ENCODE data around the gene GRIA3.

DNA sequence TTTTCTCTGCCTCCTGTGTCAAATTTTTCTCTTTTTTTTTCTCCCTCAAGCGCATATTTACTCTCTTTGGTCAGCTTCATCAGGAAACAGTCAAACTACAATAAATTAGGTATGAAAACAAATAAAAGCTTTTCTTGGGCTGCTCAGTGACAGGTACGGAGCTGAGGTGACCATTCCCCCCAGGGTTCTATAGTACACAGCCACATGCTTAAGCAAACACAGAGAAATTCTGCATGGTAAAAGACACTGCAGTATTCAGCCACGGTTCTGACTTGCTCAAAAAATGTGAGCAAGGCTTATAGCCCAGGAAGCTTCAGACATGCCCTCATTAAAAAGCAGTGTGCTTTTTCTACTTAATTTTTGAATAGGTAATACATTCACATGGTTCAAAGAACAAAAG is 138.5 kb downstream of the GRIA3 start:
- TF ChIP-seq, protein P1, sequence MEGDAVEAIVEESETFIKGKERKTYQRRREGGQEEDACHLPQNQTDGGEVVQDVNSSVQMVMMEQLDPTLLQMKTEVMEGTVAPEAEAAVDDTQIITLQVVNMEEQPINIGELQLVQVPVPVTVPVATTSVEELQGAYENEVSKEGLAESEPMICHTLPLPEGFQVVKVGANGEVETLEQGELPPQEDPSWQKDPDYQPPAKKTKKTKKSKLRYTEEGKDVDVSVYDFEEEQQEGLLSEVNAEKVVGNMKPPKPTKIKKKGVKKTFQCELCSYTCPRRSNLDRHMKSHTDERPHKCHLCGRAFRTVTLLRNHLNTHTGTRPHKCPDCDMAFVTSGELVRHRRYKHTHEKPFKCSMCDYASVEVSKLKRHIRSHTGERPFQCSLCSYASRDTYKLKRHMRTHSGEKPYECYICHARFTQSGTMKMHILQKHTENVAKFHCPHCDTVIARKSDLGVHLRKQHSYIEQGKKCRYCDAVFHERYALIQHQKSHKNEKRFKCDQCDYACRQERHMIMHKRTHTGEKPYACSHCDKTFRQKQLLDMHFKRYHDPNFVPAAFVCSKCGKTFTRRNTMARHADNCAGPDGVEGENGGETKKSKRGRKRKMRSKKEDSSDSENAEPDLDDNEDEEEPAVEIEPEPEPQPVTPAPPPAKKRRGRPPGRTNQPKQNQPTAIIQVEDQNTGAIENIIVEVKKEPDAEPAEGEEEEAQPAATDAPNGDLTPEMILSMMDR (IDR thresholded peaks at IDR 0.05) = no peak
- no peak for TF ChIP-seq EZH2 (IDR thresholded peaks at IDR 0.05)

All from neural progenitor cell (in vitro differentiated cells).